ENCODE data around the gene HOXD1.

The HOXD1 gene

DNA sequence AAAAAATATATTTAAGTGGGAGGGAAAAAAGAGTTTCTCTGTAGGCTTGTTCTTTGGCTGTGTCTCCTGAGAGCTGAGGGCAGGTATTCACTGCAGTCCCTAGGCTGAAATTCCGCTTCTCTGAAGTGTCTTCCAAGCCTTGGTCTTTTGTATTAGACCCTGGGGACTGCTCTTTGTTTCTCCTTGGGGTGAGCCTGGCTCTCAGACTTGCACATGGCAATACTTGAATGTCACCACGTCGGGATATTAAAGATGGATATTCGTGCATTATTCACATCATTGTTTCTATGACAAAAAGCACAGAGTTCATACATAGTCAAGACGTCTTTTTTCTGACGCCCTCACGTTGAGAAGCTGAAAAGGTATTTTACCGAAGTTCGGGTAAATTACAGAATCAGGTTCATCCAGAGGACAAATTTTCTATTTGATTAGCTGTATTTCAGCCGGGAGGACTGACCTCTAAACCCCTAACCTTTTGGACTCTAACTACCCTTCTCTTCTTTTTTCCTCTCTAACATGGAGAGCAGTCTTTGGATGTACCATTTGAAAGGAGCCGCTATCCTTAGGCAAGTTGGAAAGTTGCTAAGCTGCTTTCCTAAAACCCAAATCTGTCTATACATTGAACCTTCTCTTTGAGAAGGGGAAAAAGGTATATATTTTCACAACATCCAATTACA is 33.8 kb upstream of the HOXD1 start:
- no peak for DNase-seq

DNA sequence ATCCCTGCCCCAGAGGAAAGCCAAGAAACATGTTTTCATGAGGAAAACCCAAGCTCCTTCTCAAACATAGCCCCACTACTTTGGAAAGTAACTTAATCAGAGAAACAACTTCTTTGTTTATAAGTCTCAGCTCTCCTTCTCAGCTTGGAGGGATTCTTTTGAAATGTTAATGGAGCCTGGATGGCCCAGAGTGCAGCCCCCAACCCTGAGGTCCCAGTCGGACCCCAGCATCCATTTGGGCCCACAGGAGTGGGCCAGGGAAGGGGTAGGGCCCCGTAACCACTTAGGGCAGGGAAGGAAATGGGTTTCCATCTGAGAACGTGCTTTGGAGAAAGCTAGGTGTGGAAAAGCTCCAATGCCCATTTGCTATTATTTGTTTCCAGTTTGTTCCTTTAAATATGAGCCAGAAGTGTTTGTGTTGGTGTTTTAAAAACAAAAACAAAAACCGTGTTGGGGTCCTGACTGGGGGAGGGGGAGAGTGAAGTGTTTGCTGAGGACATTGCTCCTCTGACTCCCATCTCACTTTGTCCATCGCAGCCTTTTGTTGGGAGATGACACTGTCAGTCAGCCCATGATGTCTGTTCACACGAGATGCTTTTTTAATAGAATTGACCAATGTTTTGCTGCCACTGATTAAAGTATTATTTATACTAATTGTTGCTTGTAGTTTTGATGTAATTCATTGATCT is 33.0 kb upstream of the HOXD1 start:
- DNase-seq: no peak

DNA sequence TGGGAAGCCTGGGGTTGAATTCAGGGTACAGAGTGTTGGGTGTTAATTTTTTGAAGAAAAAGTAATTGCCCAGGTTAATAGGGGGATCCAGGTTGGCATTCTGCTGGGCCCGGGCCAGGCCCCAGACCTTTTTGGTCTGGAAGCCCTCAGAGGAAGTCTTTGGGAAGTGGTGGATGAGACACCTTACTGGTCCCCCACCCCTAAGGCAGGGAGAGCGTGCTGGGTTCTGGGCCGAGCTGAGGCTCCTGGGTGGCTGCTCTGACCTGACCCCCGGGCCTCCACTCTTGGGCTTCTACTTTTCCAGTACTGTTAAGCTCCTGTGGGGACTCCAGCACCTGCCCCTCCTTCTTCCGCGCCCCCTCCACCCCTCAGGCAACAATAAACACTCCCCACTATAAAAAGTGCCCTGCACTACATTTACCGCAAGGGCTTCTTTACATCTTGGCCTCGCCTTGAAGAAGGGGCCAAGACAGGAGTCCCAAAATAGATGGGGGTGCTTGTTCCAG is 32.1 kb upstream of the HOXD1 start:
- no peak for DNase-seq

DNA sequence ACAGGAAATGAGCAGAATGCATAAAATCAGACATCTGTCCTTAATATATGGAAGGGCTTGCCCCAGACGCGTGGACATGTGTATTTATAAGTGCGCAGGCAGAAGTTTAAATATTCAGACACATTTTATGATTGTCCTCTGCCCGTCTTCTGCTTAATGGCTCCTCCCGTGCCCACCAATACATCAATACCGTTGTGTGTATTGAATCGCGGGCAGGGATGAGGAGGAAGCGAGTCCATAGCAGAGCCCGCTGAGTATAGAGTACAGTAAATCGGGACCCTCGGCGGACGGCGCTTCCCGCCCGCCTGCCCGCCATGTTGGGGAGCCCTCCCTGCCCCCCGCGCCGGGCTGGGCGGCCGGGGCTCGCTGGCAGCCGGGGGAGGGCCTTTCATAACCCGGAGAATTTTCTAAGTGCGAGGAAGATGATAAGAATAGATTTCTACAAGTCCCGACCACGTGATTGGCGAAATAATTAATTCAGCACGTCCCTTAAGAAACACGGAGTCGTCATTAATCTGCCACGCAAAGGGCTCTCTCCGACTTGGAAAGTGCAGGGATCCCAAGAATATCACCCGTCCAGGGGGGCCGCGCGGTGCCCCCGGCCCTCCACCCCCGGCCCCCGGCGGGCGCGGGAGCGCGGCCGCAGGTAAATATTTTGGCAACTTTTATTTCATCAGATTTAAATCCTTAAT is 31.5 kb upstream of the HOXD1 start, which contains the start of gene HOXD3:
Gene HOXD3 (plus strand): TSS at position 501 of the 692 bp plus-strand sequence. CDS start 11,808 bp downstream, outside the sequence.
- no peak for DNase-seq

DNA sequence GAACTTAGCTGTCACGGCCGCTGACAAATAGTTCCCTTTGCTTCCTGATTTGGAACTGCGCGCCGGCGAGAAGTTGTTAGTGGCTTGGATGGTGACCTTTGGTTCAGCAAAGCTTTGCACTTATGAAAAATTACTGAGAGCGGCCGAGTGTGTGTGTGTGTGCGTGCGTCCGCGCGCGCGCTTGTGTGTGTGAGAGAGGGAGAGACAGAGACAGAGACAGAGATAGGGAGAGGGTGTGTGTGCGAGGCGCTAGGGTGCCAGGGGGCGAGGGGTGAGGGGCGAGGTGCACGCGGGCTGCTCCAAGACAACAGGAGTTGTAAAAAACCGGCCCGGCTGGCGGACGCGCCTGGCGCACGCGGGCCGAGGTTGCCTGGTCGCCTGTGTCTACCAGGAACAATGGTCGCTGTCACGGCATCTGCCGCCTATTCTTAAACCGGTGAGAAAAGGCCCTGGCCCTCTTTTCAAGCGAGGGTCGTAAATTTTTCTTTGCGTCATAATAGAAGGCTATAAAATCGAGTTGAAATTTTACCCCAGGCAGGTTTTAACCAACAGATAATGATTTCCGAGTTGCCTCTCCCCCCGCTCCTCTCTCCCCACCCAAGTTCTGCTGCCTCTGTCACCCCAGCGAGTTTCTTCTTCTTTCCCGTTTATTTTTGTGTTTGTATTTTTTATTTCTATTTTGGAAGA is 30.8 kb upstream of the HOXD1 start:
- no peak for DNase-seq

DNA sequence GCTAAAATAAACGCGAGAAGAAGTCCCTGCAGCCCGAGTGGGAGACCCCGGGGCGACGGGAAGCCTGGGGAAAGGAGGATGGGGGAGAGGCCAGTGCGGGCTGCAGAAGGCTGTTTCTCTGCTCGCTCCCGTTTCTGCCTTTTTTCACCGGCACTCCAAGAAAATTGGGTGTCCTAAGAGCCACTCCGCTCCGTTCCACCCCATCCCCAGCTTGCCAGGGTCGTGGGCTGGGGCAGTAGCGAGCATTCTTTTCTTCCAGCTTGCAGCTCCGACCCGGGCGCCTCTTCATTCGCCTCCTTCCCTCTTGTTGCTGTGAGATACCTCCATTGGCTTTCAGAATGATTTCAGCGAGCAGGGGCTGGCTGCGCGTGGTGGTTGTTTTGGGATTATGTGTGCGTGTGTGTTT is 30.3 kb upstream of the HOXD1 start:
- DNase-seq: no peak

DNA sequence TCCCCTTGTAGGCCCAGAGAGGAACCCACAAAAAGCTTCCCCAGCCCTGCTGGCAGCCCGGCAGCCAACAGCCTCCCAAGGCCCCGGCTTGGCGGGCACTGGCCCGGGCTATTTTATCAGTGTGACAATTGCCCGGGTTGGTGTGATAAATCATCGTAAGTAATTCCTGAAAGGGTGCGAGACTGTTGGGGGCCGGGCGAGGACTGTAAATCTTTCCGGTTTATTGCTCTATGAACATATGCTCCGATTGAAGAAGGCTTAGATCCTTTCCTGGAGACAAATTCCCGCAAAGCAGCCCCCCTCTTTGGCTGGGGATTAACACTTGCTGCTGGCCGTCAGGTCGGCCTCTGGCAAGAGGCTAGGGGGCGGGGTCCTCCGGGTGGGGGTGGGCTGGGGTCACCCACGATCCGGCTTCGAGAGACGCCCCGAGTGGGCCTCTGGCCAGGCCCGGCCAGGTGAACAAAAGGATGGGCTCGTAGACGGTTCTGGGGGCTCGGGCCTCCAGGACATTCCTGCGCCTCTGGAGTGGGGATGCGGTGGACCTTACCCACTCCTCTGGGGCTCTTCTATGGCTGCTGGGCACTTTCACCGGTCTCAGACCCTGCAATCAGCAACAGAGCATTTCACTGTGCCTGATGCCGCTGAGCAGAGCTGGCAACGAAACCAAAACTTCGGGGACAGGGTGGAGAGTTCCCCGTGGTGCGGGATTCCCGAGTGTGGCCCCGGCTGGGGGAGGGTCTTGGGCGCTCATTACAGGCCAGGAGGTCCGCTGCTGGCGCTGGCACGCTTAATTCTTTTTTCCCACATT is 29.4 kb upstream of the HOXD1 start:
- no peak for DNase-seq

DNA sequence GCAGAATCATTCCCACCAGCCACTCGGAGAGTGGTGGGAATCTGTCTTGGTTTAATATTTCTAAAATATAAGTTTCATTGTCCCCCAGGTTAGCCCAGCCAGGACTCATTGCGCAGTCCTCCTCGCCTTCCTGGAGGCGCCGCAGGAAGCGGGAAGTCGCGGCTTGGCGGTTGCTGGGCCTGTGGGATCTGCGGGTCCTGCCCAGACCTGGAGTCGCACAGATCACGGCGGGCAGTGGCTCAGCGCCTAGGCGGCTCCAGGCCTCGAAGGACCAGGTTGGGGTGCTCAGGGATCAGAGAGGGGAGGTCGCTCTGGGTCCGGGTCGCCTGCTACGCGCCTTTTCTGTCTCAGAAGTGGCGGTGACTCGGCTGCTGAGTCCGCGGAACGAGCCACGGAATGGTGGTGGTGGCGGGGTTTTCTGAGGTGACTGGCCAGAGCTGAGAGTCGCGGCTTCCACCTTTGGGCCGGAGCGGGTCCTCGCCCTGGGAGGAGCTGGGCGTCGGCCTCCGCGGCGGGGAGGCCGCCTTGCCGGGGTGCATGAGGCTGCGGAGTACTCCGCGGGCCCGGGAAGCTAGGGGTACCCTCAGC is 28.7 kb upstream of the HOXD1 start:
- DNase-seq: no peak

DNA sequence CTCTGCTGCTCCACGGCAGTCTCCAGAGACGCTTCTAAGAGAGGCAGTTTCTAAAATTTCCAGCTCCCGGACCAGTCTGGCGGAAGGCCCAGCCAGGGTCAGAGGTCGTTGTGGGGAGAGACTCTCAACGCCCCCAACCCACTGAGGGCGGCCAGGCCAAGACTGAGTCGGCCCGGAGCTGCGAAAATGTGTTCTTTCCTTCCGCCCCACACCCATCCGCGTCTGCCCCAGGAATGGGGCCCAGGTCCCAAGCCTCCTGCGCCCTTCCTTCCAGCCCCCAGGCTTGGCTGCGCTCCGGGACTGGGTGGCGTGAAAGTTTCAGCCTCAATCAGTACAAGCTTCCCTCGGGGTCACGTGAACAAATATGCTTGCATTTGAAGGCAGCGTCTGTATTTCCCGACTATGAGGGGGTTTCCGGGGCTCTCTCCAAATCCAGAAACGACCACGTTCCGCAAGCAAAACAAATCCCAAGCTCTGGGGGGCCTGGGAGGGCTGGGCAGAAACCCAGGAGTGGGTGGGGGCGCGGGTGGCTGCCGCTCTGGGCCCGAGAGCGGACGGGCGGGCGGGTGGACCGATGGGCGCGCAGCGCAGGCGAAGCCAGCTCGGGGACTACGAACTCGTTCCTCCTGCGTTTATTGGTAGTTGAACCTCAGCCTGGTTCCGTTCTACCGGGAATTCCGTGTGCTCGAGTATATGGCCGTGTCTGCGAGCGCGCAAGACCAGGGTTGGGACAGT is 28.1 kb upstream of the HOXD1 start:
- DNase-seq: no peak

DNA sequence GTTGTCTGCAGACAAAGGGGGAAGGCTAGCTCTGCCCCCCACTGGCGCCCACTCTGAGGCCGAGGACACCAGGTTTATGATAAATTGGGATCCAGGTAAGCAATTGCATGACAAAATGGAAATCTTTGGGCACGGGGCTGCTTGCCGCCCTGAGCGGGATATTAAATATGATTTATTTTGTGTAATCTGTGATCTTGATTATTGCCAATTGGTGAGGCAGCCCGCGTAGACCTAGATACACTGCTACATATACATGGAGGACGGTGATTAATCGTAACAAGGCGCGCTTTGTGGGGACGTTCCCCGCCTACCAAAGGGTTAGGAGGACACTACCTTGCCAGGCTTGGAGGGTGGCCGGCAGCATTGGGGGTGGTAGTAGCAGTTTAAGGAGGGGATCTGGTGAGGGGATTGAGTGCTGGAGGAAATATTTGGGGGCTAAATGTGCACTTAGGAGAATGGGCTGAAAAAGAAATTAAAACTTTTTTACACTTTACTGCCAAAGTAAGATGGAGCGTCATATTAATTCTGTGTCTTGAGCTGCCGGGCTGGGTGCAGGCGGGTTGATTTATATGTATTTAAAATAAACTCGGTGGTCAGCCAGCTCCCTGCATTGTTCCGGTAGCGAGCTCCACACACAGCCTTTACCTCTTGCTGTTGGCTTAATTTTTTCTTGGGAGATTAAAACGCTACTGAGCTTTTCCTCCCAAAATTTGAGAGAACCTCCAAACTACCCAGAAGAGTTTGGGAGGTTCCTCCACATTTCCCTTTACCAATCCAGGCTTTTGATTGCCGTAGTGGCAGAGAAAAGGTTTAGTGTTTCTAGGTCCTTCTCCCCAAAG is 27.3 kb upstream of the HOXD1 start:
- no peak for DNase-seq

DNA sequence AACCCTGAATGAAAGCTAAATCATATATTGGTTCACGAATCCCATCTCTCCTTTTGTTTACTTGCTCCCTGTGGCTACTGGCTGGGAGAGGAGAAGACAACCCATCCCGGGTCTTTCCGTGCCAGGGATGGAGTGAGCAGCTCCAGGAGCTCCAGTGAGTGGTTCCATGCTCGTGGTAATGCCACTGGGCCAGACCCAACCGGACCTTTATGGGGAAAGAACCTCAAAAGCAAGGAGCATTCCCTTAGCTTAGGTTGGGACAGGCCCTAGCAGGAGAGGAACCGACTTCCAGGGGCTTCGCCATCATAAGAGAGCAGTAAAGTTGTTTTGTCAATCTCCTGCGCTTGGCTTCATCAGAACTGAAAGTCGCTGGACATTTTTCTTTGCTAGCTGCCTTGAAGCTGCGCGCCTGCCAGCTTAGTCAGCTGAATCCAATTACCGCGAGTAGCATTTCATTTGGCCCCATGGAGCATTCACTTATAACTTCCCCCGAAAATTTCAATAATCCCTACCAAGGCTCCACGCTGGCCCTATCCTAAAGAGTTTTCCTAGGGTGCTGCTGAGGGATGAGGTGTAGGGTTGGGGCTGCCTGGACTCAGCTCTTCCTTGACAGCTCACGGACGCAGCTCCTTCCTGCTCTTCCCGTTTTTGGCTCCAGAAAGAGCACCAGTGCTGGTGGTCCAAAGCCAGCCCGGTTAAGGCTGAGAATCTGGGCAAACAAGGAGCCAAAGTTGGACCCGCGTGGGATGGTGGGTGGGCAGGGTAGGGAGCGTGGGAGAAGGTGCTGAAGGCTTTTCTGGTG is 26.4 kb upstream of the HOXD1 start:
- no peak for DNase-seq

DNA sequence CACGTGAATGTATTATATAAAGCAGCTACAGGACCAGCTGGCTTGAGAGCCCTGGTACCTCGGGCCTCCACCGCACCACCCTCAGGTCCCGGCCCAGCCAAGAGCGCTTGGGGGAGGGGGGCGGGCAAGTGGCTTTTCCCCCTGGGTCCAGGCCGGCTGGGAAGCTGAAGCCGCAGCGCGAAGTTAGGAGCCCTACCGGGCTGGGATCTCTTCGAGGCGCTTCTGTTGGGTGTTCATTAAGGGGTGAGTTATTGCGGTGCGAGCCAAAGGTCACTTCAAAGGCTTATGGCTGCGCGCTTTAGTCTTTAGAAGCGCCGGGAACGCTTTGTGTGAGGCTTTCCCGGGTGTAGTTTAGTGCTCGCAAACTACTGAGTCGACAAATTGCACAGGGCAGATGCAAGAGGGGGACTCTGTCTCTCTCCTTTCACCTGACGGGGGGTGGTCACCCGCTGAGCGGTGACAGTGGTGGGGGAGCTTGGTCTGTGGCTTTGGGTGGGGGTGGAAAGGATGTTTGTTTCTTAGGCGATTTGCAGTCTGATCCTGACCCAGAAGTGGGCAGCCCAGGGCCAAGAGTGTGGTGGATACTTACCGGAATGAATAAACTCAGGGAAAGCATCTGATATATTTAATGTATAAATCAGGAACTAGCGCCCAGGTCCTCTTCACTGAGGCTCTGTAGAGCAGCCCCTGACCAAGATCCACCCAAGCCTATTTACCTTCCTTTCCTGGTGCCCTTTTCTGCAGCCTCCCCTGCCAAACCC is 25.4 kb upstream of the HOXD1 start:
- no peak for DNase-seq

DNA sequence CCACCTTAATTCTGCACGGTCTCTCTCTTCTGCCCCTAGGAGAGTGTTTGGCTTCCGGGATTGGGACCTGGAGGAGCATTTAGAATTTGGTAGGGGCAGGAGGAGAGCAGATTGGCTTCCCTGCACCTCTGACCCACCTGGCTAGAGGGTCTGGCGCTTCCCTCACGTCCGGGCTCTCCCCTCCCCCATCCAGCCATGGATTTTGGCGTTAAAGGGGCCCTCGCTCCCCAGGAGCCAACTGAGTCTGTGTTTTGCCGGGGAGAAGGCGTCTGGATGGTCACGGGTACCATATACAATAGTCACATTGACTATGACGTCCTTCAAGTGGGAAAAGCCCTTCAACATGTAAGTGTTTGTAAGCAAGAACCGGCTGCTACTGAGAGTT is 24.8 kb upstream of the HOXD1 start:
- DNase-seq: no peak

DNA sequence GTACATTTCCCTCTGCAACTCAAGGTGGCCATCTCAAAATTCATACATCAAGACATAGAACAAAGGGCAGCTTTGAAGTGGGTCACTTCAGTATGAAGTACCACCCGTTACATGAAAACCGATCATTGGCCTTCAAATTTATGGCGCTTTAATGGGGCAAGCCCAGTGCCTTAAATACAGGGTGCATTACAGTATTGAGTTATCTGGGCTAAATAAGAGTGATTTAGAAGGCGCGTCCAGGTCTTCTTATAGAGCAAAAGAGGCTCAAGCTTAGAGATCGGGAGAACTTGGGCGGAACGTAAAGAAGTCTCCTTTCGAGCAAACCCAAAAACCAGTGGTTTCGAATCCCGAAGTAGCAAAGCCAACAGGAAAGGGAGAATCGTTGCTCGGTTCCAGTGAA is 24.3 kb upstream of the HOXD1 start:
- no peak for DNase-seq

DNA sequence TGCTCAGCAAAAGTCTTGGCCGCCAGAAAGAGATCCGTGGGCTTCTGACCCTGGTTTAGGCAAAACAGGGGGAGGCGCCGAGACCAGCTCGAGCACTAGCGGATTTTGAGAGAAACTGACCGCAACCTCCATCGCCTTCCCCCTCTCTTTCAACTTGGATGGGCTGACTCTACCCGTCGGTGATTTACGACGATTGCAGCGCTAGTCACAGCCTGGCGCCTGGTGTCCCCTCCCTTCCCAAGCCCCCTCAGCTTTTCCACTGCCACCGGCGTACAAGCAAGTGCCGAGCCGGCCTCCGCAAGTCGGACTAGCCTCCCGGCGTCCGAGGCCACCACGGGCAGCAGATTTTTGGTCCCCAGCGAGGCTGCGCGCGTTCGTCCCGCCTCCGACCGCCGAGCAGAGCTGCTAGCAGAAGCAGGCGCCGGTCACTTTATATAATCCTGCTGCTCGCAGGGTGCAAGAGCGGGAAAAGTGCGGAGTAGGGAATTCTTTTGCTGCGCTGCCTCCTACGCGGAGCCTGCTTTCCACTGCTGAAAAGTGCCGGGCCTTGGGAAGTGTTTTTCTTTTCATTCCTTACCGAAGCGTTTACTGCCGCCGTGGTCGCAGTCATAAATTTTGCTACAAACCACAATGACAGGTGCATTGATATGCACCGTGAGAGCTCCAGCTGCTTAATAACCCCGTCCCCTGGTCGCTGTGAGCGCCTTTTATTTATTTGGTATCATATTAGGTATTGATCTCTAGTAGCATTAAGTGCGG is 23.7 kb upstream of the HOXD1 start:
- DNase-seq: no peak

DNA sequence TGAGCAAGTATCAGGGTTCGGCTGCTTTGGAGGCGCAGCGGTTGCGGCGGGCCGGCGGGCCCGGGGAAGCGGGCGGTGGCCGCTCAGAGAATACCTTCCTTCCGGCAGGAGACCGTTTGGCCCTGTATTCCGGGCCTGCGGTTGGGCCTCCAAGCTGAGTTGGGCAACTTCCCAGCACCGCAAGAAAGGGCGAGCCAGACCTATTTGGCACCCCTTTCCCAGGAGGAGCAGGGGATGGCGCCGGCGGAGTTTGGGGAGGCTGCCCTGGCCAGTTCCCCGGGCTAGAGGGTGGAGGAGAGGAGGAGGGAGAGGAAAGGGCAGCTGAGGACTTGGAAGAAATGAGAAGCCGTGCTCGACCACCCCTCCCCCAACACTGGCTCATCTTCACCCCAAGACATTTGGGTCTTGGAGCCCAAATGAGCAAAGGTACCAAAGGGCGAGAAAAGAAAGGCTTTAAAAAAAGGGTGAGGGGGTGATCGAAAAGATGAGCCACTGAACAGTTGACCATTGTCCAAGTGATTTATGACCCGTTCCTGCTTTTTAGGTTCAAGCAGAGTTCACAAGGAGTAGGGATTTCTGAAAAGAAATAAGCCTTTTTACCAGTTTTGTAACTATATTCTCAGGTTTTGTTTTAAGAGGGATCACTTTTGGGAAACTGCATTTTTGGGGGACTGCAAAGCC is 23.0 kb upstream of the HOXD1 start:
- DNase-seq: no peak

DNA sequence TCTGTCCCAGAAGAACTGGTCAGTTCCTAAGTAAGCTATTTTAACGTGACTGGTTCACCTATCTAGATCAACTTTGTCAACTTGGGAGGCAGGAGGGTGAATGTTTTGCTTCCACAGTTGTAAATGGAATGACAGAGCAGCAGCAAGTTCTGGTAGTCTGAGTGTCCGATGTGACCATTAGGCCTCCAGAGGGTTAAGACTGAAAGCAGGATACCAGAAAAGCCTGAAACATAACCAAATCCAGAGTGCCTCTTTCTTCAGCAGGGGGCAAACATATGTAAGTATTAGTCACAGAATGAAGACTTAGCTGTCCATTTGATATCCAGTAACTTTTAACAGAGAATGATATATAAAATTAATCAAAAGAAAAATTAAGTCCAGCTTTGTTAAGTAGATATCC is 22.2 kb upstream of the HOXD1 start:
- no peak for DNase-seq

Measured in GF-D8 (cell line).